Aorta (tissue), 4 donors: ENCODE results near the gene UBAP2. TPM values are rescaled to one million over a fixed set of nuclear protein-coding genes. Genes with fewer than 3 reads are reported as not detected.

Experiments used
- polyA plus RNA-seq, 2 donors: library from polyadenylated mRNA; stranded (reverse); fragments of 200-250 nt; gene quantifications; one replicate each; pipeline ENCODE4 v1.2.3, GENCODE V29; 2013
- total RNA-seq, 2 donors: library from RNA; stranded (reverse); fragmentation: NEBNext Ultra II Directional; extraction: Animal tissue kit (Norgen Biotek cat#: 25700); gene quantifications; one replicate each; pipeline ENCODE4 v1.2.1, GENCODE V29; 2021
- donor health status: healthy with polysubstance abuse.
- donor health status: Bipolar disorder and iron deficiency.
- donor health status: DM: no; HTN: no; CAD: no.
- donor health status: DM: yes; HTN: yes; CAD: no.

Gene UBAP2
- total and polyA plus RNA-seq, 4 donors: 5.3 to 30.5 (median 15.8) TPM

Other genes with a start within 250 kb of the UBAP2 start
- 10 to 100 TPM; 34.3 to 35.4 TPM for gene UBE2R2, start 231.7 kb downstream of the UBAP2 start, total RNA-seq
- gene UBE2R2, start 231.7 kb downstream of the UBAP2 start, polyA plus RNA-seq: 10 to 100 TPM; 18.1 to 19.0 TPM
- 10 to 100 TPM; 20.6 to 35.2 TPM for gene DCAF12, start 77.8 kb upstream of the UBAP2 start, total RNA-seq
- 10 to 100 TPM; 10.2 to 14.5 TPM for gene DCAF12, start 77.8 kb upstream of the UBAP2 start, polyA plus RNA-seq
- gene UBAP1, start 130.2 kb upstream of the UBAP2 start, total RNA-seq: 10 to 100 TPM; 39.3 to 41.9 TPM
- 10 to 100 TPM; 29.2 to 29.4 TPM for gene UBAP1, start 130.2 kb upstream of the UBAP2 start, polyA plus RNA-seq